WI38 (cell line): ENCODE results near the gene ZDBF2.

Experiments used
- H3K4me3 ChIP-seq: 2 replicates; pipeline ENCODE4 v1.5.1; 2011; ENCODE audit warnings: low read depth, mild to moderate bottlenecking, control low read depth, low read length
- TF ChIP-seq, protein P1 (sequence below): IDR thresholded peaks from 2 replicates; pipeline ENCODE4 v1.5.1; 2012; ENCODE audit warnings: low read depth, mild to moderate bottlenecking, control low read depth, low read length

The ZDBF2 gene

DNA sequence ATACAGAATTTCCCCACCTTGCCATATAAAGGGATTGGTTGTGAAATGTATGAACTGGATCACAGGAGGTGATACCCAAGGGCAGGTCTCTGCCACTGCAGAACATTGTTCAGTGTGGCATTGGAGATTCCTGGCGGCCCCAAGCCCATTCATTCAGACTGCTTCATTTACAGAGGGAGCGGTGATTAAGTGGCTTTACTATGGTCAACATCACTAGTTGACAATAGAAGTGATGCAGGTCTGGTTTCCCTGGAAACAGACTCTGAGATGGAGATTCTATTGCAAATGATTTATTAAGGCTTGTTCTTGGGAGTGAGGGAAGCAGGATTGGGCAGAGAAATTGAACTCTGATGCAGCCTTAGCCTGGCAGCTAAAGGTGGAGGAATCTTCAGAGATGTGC, 62.4 kb downstream of the ZDBF2 start:
- H3K4me3 ChIP-seq = no peak overlapping the region

DNA sequence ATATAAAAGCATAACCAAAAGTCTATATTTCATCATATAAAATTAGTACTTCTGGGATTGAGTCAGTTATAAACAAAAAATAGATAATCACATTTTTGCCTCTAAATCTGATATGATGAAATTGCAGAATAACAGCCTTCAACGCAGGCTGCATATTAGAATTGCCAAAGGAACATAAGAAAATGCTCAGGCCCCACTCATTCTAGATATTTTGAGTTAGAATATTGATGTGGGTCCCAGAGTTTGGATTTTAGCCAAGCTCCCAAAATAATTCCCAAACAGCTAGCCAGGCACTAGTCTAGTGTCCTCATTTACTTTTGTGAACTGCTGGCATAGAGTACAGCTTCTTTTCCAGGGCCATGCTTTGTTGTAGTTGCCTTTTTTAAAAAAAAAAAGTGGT, 63.5 kb downstream of the ZDBF2 start:
- no peak overlapping the region for H3K4me3 ChIP-seq
- TF ChIP-seq, protein P1, sequence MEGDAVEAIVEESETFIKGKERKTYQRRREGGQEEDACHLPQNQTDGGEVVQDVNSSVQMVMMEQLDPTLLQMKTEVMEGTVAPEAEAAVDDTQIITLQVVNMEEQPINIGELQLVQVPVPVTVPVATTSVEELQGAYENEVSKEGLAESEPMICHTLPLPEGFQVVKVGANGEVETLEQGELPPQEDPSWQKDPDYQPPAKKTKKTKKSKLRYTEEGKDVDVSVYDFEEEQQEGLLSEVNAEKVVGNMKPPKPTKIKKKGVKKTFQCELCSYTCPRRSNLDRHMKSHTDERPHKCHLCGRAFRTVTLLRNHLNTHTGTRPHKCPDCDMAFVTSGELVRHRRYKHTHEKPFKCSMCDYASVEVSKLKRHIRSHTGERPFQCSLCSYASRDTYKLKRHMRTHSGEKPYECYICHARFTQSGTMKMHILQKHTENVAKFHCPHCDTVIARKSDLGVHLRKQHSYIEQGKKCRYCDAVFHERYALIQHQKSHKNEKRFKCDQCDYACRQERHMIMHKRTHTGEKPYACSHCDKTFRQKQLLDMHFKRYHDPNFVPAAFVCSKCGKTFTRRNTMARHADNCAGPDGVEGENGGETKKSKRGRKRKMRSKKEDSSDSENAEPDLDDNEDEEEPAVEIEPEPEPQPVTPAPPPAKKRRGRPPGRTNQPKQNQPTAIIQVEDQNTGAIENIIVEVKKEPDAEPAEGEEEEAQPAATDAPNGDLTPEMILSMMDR = no peak

More for the DNA sequence above, 62.4 kb downstream of the ZDBF2 start:
- TF ChIP-seq, protein P1 = no peak

DNA sequence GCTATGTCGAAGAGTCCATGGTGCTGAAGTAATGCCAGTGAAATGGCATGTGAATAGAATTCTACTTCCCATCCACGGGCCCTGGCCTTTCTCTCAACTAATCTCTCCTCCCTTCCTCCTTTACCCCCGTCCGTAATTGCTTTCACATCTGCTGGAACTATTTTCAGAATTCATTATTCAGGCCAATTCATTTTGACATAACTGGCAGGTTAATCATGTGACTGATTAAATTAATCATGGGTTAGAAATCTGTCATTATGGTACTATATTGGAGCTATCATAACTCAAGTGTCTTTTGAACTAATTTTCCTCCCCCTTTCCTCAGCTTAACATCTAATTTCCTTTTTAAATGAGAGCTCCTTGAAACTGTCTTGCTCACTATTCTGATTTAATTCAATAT, 66.9 kb downstream of the ZDBF2 start:
- no peak overlapping the region for H3K4me3 ChIP-seq
- TF ChIP-seq, protein P1 = no peak

DNA sequence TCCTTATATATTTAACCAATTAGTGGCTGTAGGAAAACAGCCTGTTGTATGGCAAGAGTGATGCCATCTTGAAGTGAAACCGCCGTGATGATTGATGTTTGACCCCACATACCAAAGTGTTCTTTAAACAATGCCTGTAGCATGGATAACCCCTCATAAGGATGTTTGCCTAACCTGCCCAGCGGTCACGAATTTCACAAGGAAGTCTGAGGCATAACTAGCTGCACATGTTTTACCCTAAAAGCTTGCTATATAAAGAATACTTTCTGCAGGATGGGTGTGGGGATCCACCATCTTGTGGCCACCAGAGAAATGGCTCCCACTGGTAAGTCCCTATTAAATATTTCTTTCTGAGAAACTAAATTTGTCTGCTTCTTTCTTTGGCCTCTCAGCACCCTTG, 68.7 kb downstream of the ZDBF2 start:
- TF ChIP-seq, protein P1 = no peak
- no peak overlapping the region for H3K4me3 ChIP-seq

DNA sequence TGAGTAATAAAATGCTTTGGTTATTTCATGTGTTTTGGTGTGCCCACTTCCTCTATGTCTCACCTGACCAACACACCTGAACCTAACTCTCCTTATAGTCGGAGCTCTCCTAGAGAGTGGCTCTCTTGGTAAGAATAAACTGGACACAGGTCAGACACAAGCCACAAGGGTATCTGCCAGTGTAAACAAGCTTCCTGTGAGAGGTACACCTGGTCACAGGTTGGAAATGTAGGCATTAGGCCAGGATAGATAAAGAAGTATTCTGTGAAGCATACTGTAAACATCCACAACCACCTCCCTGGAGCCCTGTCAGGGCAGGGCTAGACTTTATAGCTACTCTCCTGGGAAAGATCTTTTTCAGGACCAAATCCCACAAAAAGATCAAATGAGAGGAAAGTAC, 69.4 kb downstream of the ZDBF2 start:
- TF ChIP-seq, protein P1 = no peak
- no peak overlapping the region for H3K4me3 ChIP-seq

DNA sequence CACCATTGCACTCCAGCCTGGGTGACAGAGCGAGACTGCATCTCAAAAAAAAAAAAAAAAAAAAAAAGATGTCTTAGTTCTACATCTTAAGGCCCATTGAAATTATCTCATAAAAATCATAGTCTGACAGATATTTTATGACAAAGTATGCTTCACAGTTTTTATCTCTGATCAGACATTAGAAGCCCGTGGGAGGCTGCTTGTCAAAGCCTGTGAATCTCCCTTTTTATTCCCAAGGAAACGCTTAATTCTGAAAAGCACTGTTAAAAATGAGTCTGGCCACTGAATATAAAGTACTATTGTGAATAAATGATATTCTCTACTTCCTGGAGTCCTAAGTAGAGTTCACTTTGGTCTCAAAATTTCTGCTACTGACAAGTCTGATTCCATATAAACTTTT, 71.1 kb downstream of the ZDBF2 start:
- H3K4me3 ChIP-seq = no peak overlapping the region
- TF ChIP-seq, protein P1 = no peak

DNA sequence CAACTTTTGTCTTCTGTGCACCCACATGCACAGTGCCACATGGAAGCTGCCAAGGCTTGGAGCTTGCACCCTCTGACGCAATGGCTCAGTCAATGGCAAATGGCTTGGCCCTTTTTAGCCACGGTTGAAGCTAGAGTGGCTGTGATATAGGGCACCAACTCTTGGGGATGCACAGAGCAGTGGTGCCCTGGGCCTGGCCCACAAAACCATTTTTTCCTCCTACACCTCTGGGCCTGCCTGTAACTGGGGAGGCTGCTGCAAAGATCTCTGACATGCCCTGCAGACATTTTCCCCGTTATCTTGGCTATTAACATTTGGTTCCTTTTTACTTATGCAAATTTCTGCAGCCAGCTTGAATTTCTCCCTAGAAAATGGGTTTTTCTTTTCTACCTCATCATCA, 74.9 kb downstream of the ZDBF2 start:
- TF ChIP-seq, protein P1 = no peak
- H3K4me3 ChIP-seq = no peak overlapping the region
